Kidney tubule cell (primary cell): ENCODE results near the gene EXD1.
A peak's percentile ranks its signal among the peaks of the same experiment; 100 is the strongest.
"Not testable (repeated sequence)": the region's sequence is repeated elsewhere in the genome, so short reads cannot be mapped to it uniquely, and the experiment has no call there.

Source experiments
- DNase-seq: peaks from one replicate; pipeline ENCODE4 v3.0.0-alpha.2; 2018; ENCODE audit warnings: low spot score

The EXD1 gene

GRCh38 chr15:41139619-41140018 is 90.9 kb downstream of the EXD1 start:
- DNase-seq, result no peak

GRCh38 chr15:41139112-41139511 is 91.4 kb downstream of the EXD1 start:
- DNase-seq, result peak; percentile 54

GRCh38 chr15:41135580-41135979 is 95.0 kb downstream of the EXD1 start:
- DNase-seq, result not testable (repeated sequence)

- DNase-seq, result no peak
Observed at GRCh38 chr15:41133454-41133853, 97.1 kb downstream of the EXD1 start.
